ENCODE data around the gene LRP6. TPM values are rescaled to one million over a fixed set of nuclear protein-coding genes. Genes with fewer than 3 reads are reported as not detected.

LRP6 gene
- total RNA-seq, 1 experiment from 2014 or later = 28.1 TPM

GRCh38 chr12:12263909-12264308 is 2.9 kb downstream of the LRP6 start:
- ChIA-PET CTCF (no interaction called here), POLR2A (no interaction called here), RAD21 (ENCODE audit: low non-redundant PET in 1 of 2, low total read pairs in 2 of 2, uncharacterized antibody in 2 of 2, unreplicated experiment in 2 of 2) (no interaction called here)
- H3K4me3 ChIP-seq (replicated peaks in 1 of 2; ENCODE audit: low read depth in 1 of 2, low read length in 2 of 2) = no peak overlapping the region
- ATAC-seq (no peak), DNase-seq (ENCODE audit: low read depth, low spot score) (no peak)
- H3K4me1 ChIP-seq (ENCODE audit: control insufficient read depth in 1 of 2, insufficient read depth in 2 of 2, low read length in 2 of 2) = peaks cover 9 to 18% of the 10 kb centered on the region in 2 experiments
- no TSS peak for BruUV-seq (replicated peaks)
- H4K20me1 ChIP-seq (ENCODE audit: insufficient read depth) = no peaks in the 10 kb centered on the region; the same call in 1 of the 2 replicates
- H2AFZ ChIP-seq (ENCODE audit: low read depth, low read length, poor library complexity, severe bottlenecking) = no peak overlapping the region
- no peaks in the 10 kb centered on the region for H3K9me3 ChIP-seq (ENCODE audit: control insufficient read depth in 1 of 2, insufficient read depth in 1 of 2, low read depth in 1 of 2, low read length in 2 of 2)
- TF ChIP-seq TCF7L2 (IDR thresholded peaks at IDR 0.05; ENCODE audit: borderline replicate concordance, extremely low read depth, insufficient read depth, insufficient read length) (no peak), ELF1 (IDR thresholded peaks at IDR 0.05; ENCODE audit: borderline replicate concordance, low read depth) (no peak), ATF3 (IDR thresholded peaks at IDR 0.05) (no peak), ZFX (IDR thresholded peaks at IDR 0.05) (no peak), ZBTB33 (IDR thresholded peaks at IDR 0.05; ENCODE audit: extremely low read depth, insufficient replicate concordance, low read length) (no peak), YY1 (IDR thresholded peaks at IDR 0.05; ENCODE audit: extremely low read depth, insufficient replicate concordance, low read depth, low read length) (no peak), MAX (IDR thresholded peaks at IDR 0.05) (no peak), REST (IDR thresholded peaks at IDR 0.05; ENCODE audit: low read depth) (no peak), ZNF274 (IDR thresholded peaks at IDR 0.05; ENCODE audit: low read depth, low read length) (no peak), EZH2phosphoT487 (IDR thresholded peaks at IDR 0.05; ENCODE audit: borderline replicate concordance) (no peak), SP1 (IDR thresholded peaks at IDR 0.05; ENCODE audit: low read depth) (no peak), EZH2 (IDR thresholded peaks at IDR 0.05) (no peak)
- TF ChIP-seq, protein P1, sequence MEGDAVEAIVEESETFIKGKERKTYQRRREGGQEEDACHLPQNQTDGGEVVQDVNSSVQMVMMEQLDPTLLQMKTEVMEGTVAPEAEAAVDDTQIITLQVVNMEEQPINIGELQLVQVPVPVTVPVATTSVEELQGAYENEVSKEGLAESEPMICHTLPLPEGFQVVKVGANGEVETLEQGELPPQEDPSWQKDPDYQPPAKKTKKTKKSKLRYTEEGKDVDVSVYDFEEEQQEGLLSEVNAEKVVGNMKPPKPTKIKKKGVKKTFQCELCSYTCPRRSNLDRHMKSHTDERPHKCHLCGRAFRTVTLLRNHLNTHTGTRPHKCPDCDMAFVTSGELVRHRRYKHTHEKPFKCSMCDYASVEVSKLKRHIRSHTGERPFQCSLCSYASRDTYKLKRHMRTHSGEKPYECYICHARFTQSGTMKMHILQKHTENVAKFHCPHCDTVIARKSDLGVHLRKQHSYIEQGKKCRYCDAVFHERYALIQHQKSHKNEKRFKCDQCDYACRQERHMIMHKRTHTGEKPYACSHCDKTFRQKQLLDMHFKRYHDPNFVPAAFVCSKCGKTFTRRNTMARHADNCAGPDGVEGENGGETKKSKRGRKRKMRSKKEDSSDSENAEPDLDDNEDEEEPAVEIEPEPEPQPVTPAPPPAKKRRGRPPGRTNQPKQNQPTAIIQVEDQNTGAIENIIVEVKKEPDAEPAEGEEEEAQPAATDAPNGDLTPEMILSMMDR (IDR thresholded peaks at IDR 0.05 in 2 of 3, conservative IDR thresholded peaks at IDR 0.05 in 1 of 3; ENCODE audit: borderline replicate concordance in 1 of 3, insufficient read depth in 1 of 3, low read depth in 2 of 3, low read length in 2 of 3) = no peak
- H3K4me2 ChIP-seq (ENCODE audit: low read length) = no peak overlapping the region
- no peaks in the 10 kb centered on the region for H3K27me3 ChIP-seq (ENCODE audit: insufficient read depth, low read length)
- no peak overlapping the region for H3K9ac ChIP-seq (ENCODE audit: low read length)
- H3K79me2 ChIP-seq (ENCODE audit: insufficient read depth, low read length) = peaks cover 71% of the 10 kb centered on the region
- H3K27ac ChIP-seq (ENCODE audit: low read depth, low read length) = no peak overlapping the region
- H3K36me3 ChIP-seq (ENCODE audit: control insufficient read depth in 1 of 2, insufficient read depth in 2 of 2, low read length in 2 of 2) = no peaks in the 10 kb centered on the region
- intact Hi-C loops (cut with micrococcal nuclease) = no loop called here
- H3K9me2 ChIP-seq (ENCODE audit: insufficient read depth) = no peaks in the 10 kb centered on the region

All from HCT116 (cell line).